ENCODE results near the gene YTHDF1.

YTHDF1 gene

GRCh38 chr20:63260521-63260920 lies 44.6 kb upstream of the YTHDF1 start:
- no peak for DNase-seq (ENCODE audit: low read depth)
- TF ChIP-seq CTCF (IDR thresholded peaks at IDR 0.05; ENCODE audit: control insufficient read depth, insufficient read depth, low read depth, low read length, missing control alignments): no peak

GRCh38 chr20:63259734-63260460 lies 44.0 kb upstream of the YTHDF1 start:
- TF ChIP-seq CTCF (IDR thresholded peaks at IDR 0.05; ENCODE audit: control insufficient read depth, insufficient read depth, low read depth, low read length, missing control alignments): no peak
- no peak for DNase-seq (ENCODE audit: low read depth)
- no peak overlapping the region for H3K4me3 ChIP-seq (ENCODE audit: control insufficient read depth, low read depth, low read length)

More at GRCh38 chr20:63260521-63260920, 44.6 kb upstream of the YTHDF1 start:
- H3K4me3 ChIP-seq (ENCODE audit: control insufficient read depth, low read depth, low read length): no peak overlapping the region

GRCh38 chr20:63258781-63259180 lies 42.9 kb upstream of the YTHDF1 start:
- H3K4me3 ChIP-seq (ENCODE audit: control insufficient read depth, low read depth, low read length): no peak overlapping the region
- no peak for TF ChIP-seq CTCF (IDR thresholded peaks at IDR 0.05; ENCODE audit: control insufficient read depth, insufficient read depth, low read depth, low read length, missing control alignments)
- no peak for DNase-seq (ENCODE audit: low read depth)

GRCh38 chr20:63257629-63258028 lies 41.7 kb upstream of the YTHDF1 start:
- no peak for TF ChIP-seq CTCF (IDR thresholded peaks at IDR 0.05; ENCODE audit: control insufficient read depth, insufficient read depth, low read depth, low read length, missing control alignments)
- no peak overlapping the region for H3K4me3 ChIP-seq (ENCODE audit: control insufficient read depth, low read depth, low read length)
- DNase-seq (ENCODE audit: low read depth): no peak

- no peak overlapping the region for H3K4me3 ChIP-seq (ENCODE audit: control insufficient read depth, low read depth, low read length)
Measured at GRCh38 chr20:63256954-63257353, 41.0 kb upstream of the YTHDF1 start.

GRCh38 chr20:63255931-63256704 lies 40.2 kb upstream of the YTHDF1 start:
- no peak overlapping the region for H3K4me3 ChIP-seq (ENCODE audit: control insufficient read depth, low read depth, low read length)
- DNase-seq (ENCODE audit: low read depth): no peak
- TF ChIP-seq CTCF (IDR thresholded peaks at IDR 0.05; ENCODE audit: control insufficient read depth, insufficient read depth, low read depth, low read length, missing control alignments): no peak

More at GRCh38 chr20:63256954-63257353, 41.0 kb upstream of the YTHDF1 start:
- TF ChIP-seq CTCF (IDR thresholded peaks at IDR 0.05; ENCODE audit: control insufficient read depth, insufficient read depth, low read depth, low read length, missing control alignments): no peak
- DNase-seq (ENCODE audit: low read depth): no peak
